Kidney (tissue), 14 donors: Measurements from ENCODE around the gene SSMEM1. TPM values are rescaled to one million over a fixed set of nuclear protein-coding genes. Genes with fewer than 3 reads are reported as not detected.

Source experiments
- DNase-seq, 5 donors: peaks; one replicate each; pipeline ENCODE4 v3.0.0-alpha.2; 2013 to 2020
- FAIRE-seq: peaks from 2 replicates; lab custom pipeline; 2012; peaks lifted over from hg19 to GRCh38; lab: Jason Lieb, UNC
- H3K27ac ChIP-seq, 2 donors: one replicate each; pipeline ENCODE4 v1.7.0; 2013; ENCODE audit warnings: low read depth in 2 of 2, low read length in 2 of 2, inconsistent platforms in 1 of 2
- H3K27me3 ChIP-seq: one replicate; pipeline ENCODE4 v1.7.1; 2013; ENCODE audit warnings: low read length, inconsistent platforms; ENCODE audit not compliant: control insufficient read depth, insufficient read depth
- H3K36me3 ChIP-seq, 3 donors: one replicate each; pipeline versions ENCODE4 v1.7.0 to v1.7.1; 2013; ENCODE audit warnings: low read length in 3 of 3, control low read depth in 1 of 3, inconsistent platforms in 1 of 3; ENCODE audit not compliant: insufficient read depth in 3 of 3, control insufficient read depth in 2 of 3
- H3K4me1 ChIP-seq, 3 donors: one replicate each; pipeline versions ENCODE4 v1.7.0 to v1.7.1; 2013; ENCODE audit warnings: low read length in 3 of 3, inconsistent platforms in 1 of 3, low read depth in 1 of 3; ENCODE audit not compliant: control insufficient read depth in 2 of 3, insufficient read depth in 2 of 3
- H3K4me3 ChIP-seq, 3 donors: one replicate each; pipeline versions ENCODE4 v1.7.0 to v1.8.1; 2013; ENCODE audit warnings: low read length in 3 of 3, control low read depth in 1 of 3, inconsistent platforms in 1 of 3
- H3K9ac ChIP-seq, 3 donors: one replicate each; pipeline versions ENCODE4 v1.7.0 to v1.7.1; 2013; ENCODE audit warnings: low read length in 3 of 3, control low read depth in 1 of 3, inconsistent platforms in 1 of 3
- H3K9me3 ChIP-seq, 3 donors: one replicate each; pipeline versions ENCODE4 v1.7.0 to v1.7.1; 2013; ENCODE audit warnings: low read length in 3 of 3, control low read depth in 1 of 3, inconsistent platforms in 1 of 3; ENCODE audit not compliant: control insufficient read depth in 2 of 3, insufficient read depth in 1 of 3
- intact Hi-C: fragments of 100-400 bp; cut with DNase I; formaldehyde crosslinking; loops from one replicate; pipeline ENCODE4 v1.11.1; 2022
- polyA plus RNA-seq: library from polyadenylated mRNA; stranded (reverse); fragments of 350-450 nt; fragmentation: Illumina TruSeq; extraction: RNeasy Lipid Tissue Mini Kit (QIAGEN cat#74804); gene quantifications from one replicate; pipeline ENCODE4 v1.2.3, GENCODE V29; 2014; ENCODE audit warnings: low read depth, low replicate concordance; ENCODE audit not compliant: insufficient read depth
- total RNA-seq: library from RNA; stranded (reverse); fragmentation: NEBNext Ultra II Directional; extraction: Animal tissue kit (Norgen Biotek cat#: 25700); gene quantifications from one replicate; pipeline ENCODE4 v1.2.1, GENCODE V29; 2021
- TF ChIP-seq, protein P1 (sequence below): IDR thresholded peaks from 3 replicates; pipeline ENCODE4 v1.5.1; 2012; ENCODE audit warnings: mild to moderate bottlenecking, moderate library complexity, borderline replicate concordance; ENCODE audit not compliant: insufficient read depth; ENCODE audit errors: extremely low read depth
- donor health status: control.
- donor health status: control.
- donor health status: control.
- donor health status: control.
- donor health status: control.
- donor health status: DM: yes; HTN: yes; CAD: no.
- donor health status: Normal renal cell carcinoma (clear cell type).

SSMEM1 gene
- total and polyA plus RNA-seq, 2 donors from 2014 or later, result not detected

DNA sequence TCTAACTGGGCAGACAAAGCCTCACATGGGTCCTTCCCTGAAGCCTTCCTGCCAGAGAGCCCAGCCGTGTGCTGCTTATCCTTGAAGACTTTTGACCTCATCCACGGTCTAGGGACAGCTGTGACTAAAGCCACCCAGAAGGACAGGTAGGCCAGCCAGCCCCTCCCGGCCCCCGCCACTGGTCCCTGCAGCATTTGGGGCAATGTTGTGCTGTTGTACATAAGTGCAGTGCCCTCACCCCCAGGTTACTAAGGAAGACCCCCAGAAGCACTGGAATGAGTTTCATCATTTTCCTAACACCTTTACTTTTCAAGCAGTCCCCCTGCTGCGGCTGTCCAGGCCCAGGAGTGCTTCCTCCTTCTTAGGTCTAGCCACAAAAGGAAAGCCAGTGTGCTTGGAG is 45.5 kb upstream of the SSMEM1 start:
- Histone ChIP-seq H3K4me3 (no peak overlapping the region), H3K27ac (no peak overlapping the region), H3K27me3 (no peaks in the 10 kb centered on the region), H3K4me1 (no peaks in the 10 kb centered on the region), H3K9ac (no peak overlapping the region), H3K9me3 (no peaks in the 10 kb centered on the region), H3K36me3 (peaks cover 4 to 22% (median 22%) of the 10 kb centered on the region in 3 donors)
- intact Hi-C loops, result no loop called here
- TF ChIP-seq, protein P1, sequence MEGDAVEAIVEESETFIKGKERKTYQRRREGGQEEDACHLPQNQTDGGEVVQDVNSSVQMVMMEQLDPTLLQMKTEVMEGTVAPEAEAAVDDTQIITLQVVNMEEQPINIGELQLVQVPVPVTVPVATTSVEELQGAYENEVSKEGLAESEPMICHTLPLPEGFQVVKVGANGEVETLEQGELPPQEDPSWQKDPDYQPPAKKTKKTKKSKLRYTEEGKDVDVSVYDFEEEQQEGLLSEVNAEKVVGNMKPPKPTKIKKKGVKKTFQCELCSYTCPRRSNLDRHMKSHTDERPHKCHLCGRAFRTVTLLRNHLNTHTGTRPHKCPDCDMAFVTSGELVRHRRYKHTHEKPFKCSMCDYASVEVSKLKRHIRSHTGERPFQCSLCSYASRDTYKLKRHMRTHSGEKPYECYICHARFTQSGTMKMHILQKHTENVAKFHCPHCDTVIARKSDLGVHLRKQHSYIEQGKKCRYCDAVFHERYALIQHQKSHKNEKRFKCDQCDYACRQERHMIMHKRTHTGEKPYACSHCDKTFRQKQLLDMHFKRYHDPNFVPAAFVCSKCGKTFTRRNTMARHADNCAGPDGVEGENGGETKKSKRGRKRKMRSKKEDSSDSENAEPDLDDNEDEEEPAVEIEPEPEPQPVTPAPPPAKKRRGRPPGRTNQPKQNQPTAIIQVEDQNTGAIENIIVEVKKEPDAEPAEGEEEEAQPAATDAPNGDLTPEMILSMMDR, result no peak
- DNase-seq (no peak), FAIRE-seq (no peak)

DNA sequence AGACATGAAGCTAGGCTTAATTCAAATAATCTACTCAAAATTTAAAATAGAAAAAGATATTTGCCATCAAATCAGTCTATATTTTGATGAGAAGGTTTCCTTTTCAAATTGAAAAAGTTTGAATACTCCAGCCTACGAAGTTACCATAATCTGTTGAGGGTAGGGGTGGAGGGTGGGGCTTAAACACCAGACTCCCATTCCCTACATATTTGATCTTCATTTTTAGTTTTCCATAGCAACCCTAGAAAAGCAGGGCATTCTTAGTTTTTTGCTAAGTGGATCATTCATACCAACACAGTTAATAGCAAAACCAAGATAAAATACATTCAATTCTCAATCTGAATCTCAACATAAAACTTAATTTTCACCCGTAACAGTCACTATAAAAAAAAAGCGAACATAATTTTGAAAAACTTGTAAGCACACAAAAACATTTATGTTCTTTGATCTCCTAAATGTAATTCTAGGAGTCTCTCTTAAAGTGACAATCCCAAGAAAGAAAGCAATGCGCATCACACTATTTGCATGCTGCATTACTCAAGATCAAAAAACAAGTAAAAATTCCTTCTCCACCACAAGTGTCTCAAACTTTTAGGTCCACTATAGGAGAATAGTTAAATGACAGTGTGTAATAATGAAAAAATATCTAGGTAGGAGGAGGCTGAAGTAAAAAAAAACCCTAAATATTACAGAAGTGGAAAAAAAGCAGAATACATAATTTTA is 33.3 kb upstream of the SSMEM1 start:
- Histone ChIP-seq H3K27me3 (no peaks in the 10 kb centered on the region), H3K9ac (no peak overlapping the region), H3K4me1 (no peaks in the 10 kb centered on the region), H3K27ac (no peak overlapping the region), H3K4me3 (no peak overlapping the region), H3K36me3 (peaks cover 9 to 25% (median 9%) of the 10 kb centered on the region in 3 donors), H3K9me3 (no peaks in the 10 kb centered on the region)
- intact Hi-C loops, result no loop called here
- FAIRE-seq (no peak), DNase-seq (no peak)
- TF ChIP-seq, protein P1, result no peak

GRCh38 chr7:130178251-130178650 is 29.4 kb upstream of the SSMEM1 start:
- FAIRE-seq (no peak), DNase-seq (no peak)
- intact Hi-C loops, result no loop called here
- no peak overlapping the region for H3K27ac ChIP-seq
- H3K4me1 ChIP-seq, result no peaks in the 10 kb centered on the region
- TF ChIP-seq, protein P1, result no peak
- H3K9ac ChIP-seq, result no peak overlapping the region
- H3K27me3 ChIP-seq, result no peaks in the 10 kb centered on the region
- H3K4me3 ChIP-seq, result no peak overlapping the region
- peaks cover 0 to 31% (median 6%) of the 10 kb centered on the region in 3 donors for H3K36me3 ChIP-seq
- no peaks in the 10 kb centered on the region for H3K9me3 ChIP-seq

GRCh38 chr7:130179631-130180030 is 28.0 kb upstream of the SSMEM1 start:
- DNase-seq (no peak), FAIRE-seq (no peak)
- TF ChIP-seq, protein P1, result no peak
- intact Hi-C loops, result no loop called here
- Histone ChIP-seq H3K4me3 (no peak overlapping the region), H3K27ac (no peak overlapping the region), H3K9ac (no peak overlapping the region), H3K27me3 (no peaks in the 10 kb centered on the region), H3K4me1 (no peaks in the 10 kb centered on the region), H3K9me3 (no peaks in the 10 kb centered on the region), H3K36me3 (peaks cover 0 to 32% (median 9%) of the 10 kb centered on the region in 3 donors)
